CD14-positive monocyte (primary cell): ENCODE results near the gene SPRED2. TPM values are rescaled to one million over a fixed set of nuclear protein-coding genes. Genes with fewer than 3 reads are reported as not detected.

Experiments used
- DNase-seq, 3 donors: peaks; one replicate each; pipeline ENCODE4 v3.0.0-alpha.2; 2011 to 2022
- H2AFZ ChIP-seq: 2 replicates; pipeline ENCODE4 v1.6.0; 2012; ENCODE audit warnings: mild to moderate bottlenecking, low read depth, low read length, inconsistent platforms; ENCODE audit not compliant: insufficient read depth, poor library complexity, severe bottlenecking
- H3K27ac ChIP-seq, 2 donors: 1 replicate in 1 of 2; 2 replicates in 1 of 2; pipeline ENCODE4 v1.5.1; 2012 to 2013; ENCODE audit warnings: low read length in 2 of 2, control low read depth in 1 of 2, inconsistent platforms in 1 of 2, low read depth in 1 of 2, mild to moderate bottlenecking in 1 of 2
- H3K27me3 ChIP-seq, 2 donors: one replicate each; pipeline versions ENCODE4 v1.6.0 to v1.6.1; 2011 to 2013; ENCODE audit warnings: low read length in 2 of 2; ENCODE audit not compliant: control insufficient read depth in 2 of 2, insufficient read depth in 2 of 2
- H3K36me3 ChIP-seq, 2 donors: replicated peaks in 1 of 2; 1 replicate in 1 of 2; 2 replicates in 1 of 2; pipeline versions ENCODE4 v1.5.1 to v1.6.1; 2012 to 2013; ENCODE audit warnings: low read length in 2 of 2, control low read depth in 1 of 2, inconsistent platforms in 1 of 2, mild to moderate bottlenecking in 1 of 2; ENCODE audit not compliant: insufficient read depth in 2 of 2, control insufficient read depth in 1 of 2
- H3K4me1 ChIP-seq, 2 donors: 1 replicate in 1 of 2; 2 replicates in 1 of 2; pipeline versions ENCODE4 v1.5.1 to v1.6.1; 2012 to 2013; ENCODE audit warnings: low read length in 2 of 2, control low read depth in 1 of 2, inconsistent platforms in 1 of 2, mild to moderate bottlenecking in 1 of 2, moderate library complexity in 1 of 2; ENCODE audit not compliant: insufficient read depth in 2 of 2, control insufficient read depth in 1 of 2
- H3K4me2 ChIP-seq: replicated peaks from 2 replicates; pipeline ENCODE3; 2012; ENCODE audit warnings: low read length, moderate library complexity, mild to moderate bottlenecking; ENCODE audit not compliant: poor library complexity, severe bottlenecking; ENCODE audit errors: extremely low read depth
- H3K4me3 ChIP-seq, 3 experiments: fragments of 200-600 bp in 1 of 3; sonication (generic) in 1 of 3; replicated peaks in 1 of 3; 1 replicate in 2 of 3; 2 replicates in 1 of 3; pipeline ENCODE4 v1.5.1; 2011 to 2013; ENCODE audit warnings: low read length in 3 of 3, mild to moderate bottlenecking in 3 of 3, control low read depth in 2 of 3, low read depth in 2 of 3, inconsistent platforms in 1 of 3, moderate library complexity in 1 of 3
- H3K79me2 ChIP-seq: 2 replicates; pipeline ENCODE4 v1.6.0; 2012; ENCODE audit warnings: mild to moderate bottlenecking, control low read depth, inconsistent platforms, low read length, moderate library complexity; ENCODE audit not compliant: insufficient read depth
- H3K9ac ChIP-seq: 2 replicates; pipeline ENCODE4 v1.6.0; 2017; ENCODE audit warnings: low read length, mild to moderate bottlenecking; ENCODE audit not compliant: insufficient read depth, poor library complexity, severe bottlenecking
- H3K9me3 ChIP-seq, 2 donors: replicated peaks in 1 of 2; 1 replicate in 1 of 2; 2 replicates in 1 of 2; pipeline versions ENCODE4 v1.5.1 to v1.6.1; 2012 to 2013; ENCODE audit warnings: low read length in 2 of 2, control low read depth in 1 of 2; ENCODE audit not compliant: control insufficient read depth in 1 of 2, insufficient read depth in 1 of 2
- H4K20me1 ChIP-seq: 2 replicates; pipeline ENCODE4 v1.6.0; 2012; ENCODE audit warnings: mild to moderate bottlenecking, low read length, control low read depth, moderate library complexity; ENCODE audit not compliant: insufficient read depth
- H3K27ac Mint-ChIP-seq, 7 donors: one replicate each; pipeline ENCODE4 v1.8.0; 2020; ENCODE audit warnings: mild to moderate bottlenecking in 7 of 7, mixed read lengths in 7 of 7, moderate library complexity in 6 of 7, inconsistent platforms in 2 of 7
- H3K27me3 Mint-ChIP-seq, 3 donors: one replicate each; pipeline ENCODE4 v1.8.0; 2021 to 2022; ENCODE audit warnings: low read depth in 3 of 3, mild to moderate bottlenecking in 3 of 3, mixed read lengths in 3 of 3, moderate library complexity in 3 of 3, inconsistent platforms in 1 of 3
- H3K36me3 Mint-ChIP-seq, 2 donors: one replicate each; pipeline ENCODE4 v1.8.0; 2020; ENCODE audit warnings: mixed read lengths in 2 of 2, inconsistent platforms in 1 of 2, mild to moderate bottlenecking in 1 of 2
- H3K4me1 Mint-ChIP-seq: one replicate; pipeline ENCODE4 v1.8.0; 2020; ENCODE audit warnings: mild to moderate bottlenecking, mixed read lengths
- H3K4me3 Mint-ChIP-seq, 2 donors: one replicate each; pipeline ENCODE4 v1.8.0; 2020; ENCODE audit warnings: mild to moderate bottlenecking in 2 of 2, mixed read lengths in 2 of 2, moderate library complexity in 1 of 2
- H3K9me3 Mint-ChIP-seq, 7 donors: one replicate each; pipeline ENCODE4 v1.8.0; 2020 to 2022; ENCODE audit warnings: mixed read lengths in 7 of 7, mild to moderate bottlenecking in 6 of 7, moderate library complexity in 6 of 7, inconsistent platforms in 2 of 7
- WGBS: methylation state at CpG from one replicate; pipeline ENCODE4 v1.1.5; 2013; ENCODE audit warnings: missing lambda C conversion rate; ENCODE audit not compliant: insufficient coverage; 5-methylcytosine and 5-hydroxymethylcytosine counted together
- intact Hi-C, 2 donors: fragments of 100-400 bp; cut with micrococcal nuclease; formaldehyde crosslinking; loops; one replicate each; pipeline versions ENCODE4 v1.15.0 to v1.15.1; 2023
- polyA plus RNA-seq, 3 donors: library from polyadenylated mRNA; depleted of rRNA in 1 of 3; unstranded in 2 of 3; stranded (reverse) in 1 of 3; fragments of 300-500 nt in 2 of 3; fragments of >200 nt in 1 of 3; fragmentation: Illumina TruSeq in 2 of 3; gene quantifications; 1 replicate in 2 of 3; 2 replicates in 1 of 3; pipeline ENCODE4 v1.2.3, GENCODE V29; 2012 to 2021
- TF ChIP-seq, protein P1 (sequence below): fragments of 200-600 bp; IDR thresholded peaks from one replicate; pipeline ENCODE4 v1.8.0; 2022; ENCODE audit warnings: antibody characterized with exemption, mild to moderate bottlenecking

Gene SPRED2
- polyA plus RNA-seq, 3 donors, result 0.20 to 2.0 (median 0.33) TPM

DNA sequence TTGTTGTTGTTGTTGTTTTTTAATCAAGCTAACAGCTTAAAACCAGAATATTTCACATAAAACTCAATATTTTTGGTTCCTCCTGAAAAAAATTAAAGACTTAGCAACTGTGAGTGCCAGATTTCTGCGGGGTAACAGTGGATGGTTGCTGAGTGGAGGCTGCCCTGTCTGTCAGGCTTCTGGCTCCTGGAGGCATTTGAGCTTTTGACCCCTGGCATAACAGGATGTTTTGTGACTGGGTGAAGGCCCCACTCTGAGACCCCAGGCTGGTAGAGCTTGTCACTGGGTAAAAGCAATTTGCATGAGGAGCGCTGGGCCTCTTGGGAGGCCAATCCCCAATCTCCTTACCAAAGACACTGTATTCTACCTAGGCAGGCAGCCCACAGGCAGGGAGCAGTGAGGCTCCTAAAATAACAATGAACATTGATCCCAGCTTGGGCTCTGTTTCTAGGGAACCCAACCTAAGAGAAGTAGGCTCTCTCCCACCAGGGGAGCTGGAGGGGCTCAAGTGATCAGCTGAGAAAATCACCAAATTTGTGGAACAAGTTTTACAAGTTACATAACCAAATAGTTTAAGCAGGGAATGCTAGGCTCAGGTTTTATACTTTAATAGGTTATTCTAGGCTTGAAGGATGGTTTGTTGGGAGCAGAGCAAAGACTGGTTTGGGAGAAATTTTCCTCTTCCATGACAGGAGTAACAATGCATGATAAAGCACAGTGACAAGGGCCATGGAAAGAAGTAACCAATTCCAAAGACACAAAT lies 5.9 kb upstream of the SPRED2 start:
- no peak overlapping the region for H3K4me2 ChIP-seq
- Mint-ChIP-seq H3K27me3 (peaks cover 37 to 53% (median 50%) of the 10 kb centered on the region in 3 donors), H3K9me3 (peaks cover 0 to 5% (median 2%) of the 10 kb centered on the region in 7 donors), H3K27ac (peak overlapping the region in 1 of 7 donors; percentile 31), H3K36me3 (peaks cover 0 to 13% of the 10 kb centered on the region in 2 donors), H3K4me3 (peak overlapping the region in 1 of 2 donors; percentile 56), H3K4me1 (peaks cover 18% of the 10 kb centered on the region)
- TF ChIP-seq, protein P1, sequence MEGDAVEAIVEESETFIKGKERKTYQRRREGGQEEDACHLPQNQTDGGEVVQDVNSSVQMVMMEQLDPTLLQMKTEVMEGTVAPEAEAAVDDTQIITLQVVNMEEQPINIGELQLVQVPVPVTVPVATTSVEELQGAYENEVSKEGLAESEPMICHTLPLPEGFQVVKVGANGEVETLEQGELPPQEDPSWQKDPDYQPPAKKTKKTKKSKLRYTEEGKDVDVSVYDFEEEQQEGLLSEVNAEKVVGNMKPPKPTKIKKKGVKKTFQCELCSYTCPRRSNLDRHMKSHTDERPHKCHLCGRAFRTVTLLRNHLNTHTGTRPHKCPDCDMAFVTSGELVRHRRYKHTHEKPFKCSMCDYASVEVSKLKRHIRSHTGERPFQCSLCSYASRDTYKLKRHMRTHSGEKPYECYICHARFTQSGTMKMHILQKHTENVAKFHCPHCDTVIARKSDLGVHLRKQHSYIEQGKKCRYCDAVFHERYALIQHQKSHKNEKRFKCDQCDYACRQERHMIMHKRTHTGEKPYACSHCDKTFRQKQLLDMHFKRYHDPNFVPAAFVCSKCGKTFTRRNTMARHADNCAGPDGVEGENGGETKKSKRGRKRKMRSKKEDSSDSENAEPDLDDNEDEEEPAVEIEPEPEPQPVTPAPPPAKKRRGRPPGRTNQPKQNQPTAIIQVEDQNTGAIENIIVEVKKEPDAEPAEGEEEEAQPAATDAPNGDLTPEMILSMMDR, result no peak
- H3K9ac ChIP-seq, result no peak overlapping the region
- no peak overlapping the region for H2AFZ ChIP-seq
- no peaks in the 10 kb centered on the region for H4K20me1 ChIP-seq
- H3K4me3 ChIP-seq, result no peak overlapping the region
- H3K27me3 ChIP-seq, result peaks cover 24 to 43% of the 10 kb centered on the region in 2 donors
- H3K36me3 ChIP-seq, result no peaks in the 10 kb centered on the region
- H3K9me3 ChIP-seq, result no peaks in the 10 kb centered on the region
- peaks cover 15 to 24% of the 10 kb centered on the region in 2 donors for H3K4me1 ChIP-seq
- DNase-seq, result no peak
- H3K79me2 ChIP-seq, result no peaks in the 10 kb centered on the region
- 92% methylated on average over 1 of the region's 2 CpGs for WGBS
- no peak overlapping the region for H3K27ac ChIP-seq
- intact Hi-C loops, result loop anchor here (10.0 kb wide), 3 partner anchors 74 to 374 kb away; no protein-coding TSS in a partner anchor

DNA sequence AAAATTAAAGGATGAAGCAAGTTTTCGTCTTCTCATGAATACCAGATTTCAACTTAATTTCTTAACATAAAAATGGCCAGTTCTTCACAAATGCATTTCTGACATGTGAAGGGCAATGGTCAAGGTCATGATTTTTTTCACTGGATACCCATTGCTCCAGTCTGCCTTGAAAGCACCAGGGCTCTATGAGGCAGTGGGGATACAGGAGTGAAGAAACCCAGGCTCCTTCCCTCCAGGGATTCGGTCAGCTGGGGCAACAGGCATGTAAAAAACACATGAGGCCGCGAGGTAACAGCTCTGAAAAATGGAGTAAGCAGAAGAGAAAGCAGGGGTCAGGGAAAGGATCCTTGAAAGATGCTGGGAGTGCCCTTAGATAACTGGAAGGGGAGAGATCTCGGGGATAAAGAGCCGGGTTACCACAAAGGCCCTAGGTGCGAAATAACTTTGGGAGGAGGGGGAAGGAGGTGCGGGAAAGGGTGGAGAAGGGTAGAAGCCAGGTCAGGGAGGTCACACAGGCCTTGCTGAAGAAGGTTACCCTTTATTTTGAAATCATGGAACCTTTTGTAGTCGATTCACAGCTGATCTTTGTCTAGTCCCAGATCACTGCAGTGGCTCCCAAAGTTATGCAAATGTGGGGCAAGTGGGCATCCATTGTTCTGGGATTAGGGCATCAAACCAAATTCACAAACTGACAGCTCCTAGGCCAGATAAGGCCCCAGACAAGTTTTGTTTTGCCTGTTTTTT lies 5.2 kb upstream of the SPRED2 start:
- Histone ChIP-seq H3K27ac (no peak overlapping the region), H3K4me1 (peaks cover 21 to 32% of the 10 kb centered on the region in 2 donors), H3K9me3 (no peaks in the 10 kb centered on the region), H4K20me1 (no peaks in the 10 kb centered on the region), H2AFZ (no peak overlapping the region), H3K9ac (no peak overlapping the region), H3K79me2 (no peaks in the 10 kb centered on the region), H3K4me3 (peak overlapping the region in 1 of 3 experiments; percentile 78), H3K27me3 (peaks cover 24 to 45% of the 10 kb centered on the region in 2 donors), H3K4me2 (peak overlapping the region; percentile 92), H3K36me3 (no peaks in the 10 kb centered on the region)
- Mint-ChIP-seq H3K4me1 (peaks cover 23% of the 10 kb centered on the region), H3K36me3 (peaks cover 0 to 13% of the 10 kb centered on the region in 2 donors), H3K9me3 (peaks cover 0 to 5% (median 3%) of the 10 kb centered on the region in 7 donors), H3K4me3 (peak overlapping the region in 1 of 2 donors; percentile 99), H3K27me3 (peaks cover 43 to 60% (median 51%) of the 10 kb centered on the region in 3 donors), H3K27ac (peak overlapping the region in 3 of 7 donors; percentile 94 to 99 (median 99))
- intact Hi-C loops, result loop anchor here (10.0 kb wide), 3 partner anchors 73 to 373 kb away; no protein-coding TSS in a partner anchor
- no peak for DNase-seq
- TF ChIP-seq, protein P1, result no peak
- WGBS, result 93% methylated on average over 6 of the region's 9 CpGs
